ENCODE data around the gene TENT5A.

The TENT5A gene

DNA sequence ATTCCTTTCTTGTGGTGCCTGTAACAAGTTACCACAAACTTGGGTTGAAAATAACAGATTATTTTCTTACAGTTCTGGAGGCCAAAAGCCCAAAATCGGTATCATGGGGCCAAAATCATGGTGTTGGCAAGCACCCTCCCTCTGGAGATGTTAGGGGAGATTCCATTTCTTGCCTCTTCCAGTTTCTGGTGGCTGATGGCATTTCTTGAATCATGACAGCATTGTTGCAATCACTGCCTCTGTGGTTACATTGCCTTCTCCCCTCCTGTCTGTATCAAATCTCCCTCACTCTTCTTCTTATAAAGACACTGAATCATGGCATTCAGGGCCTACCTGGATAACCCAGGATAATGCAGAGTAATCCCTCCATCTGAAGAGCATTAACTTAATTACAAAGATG lies 17.9 kb upstream of the TENT5A start:
- no peak for DNase-seq

GRCh38 chr6:81769824-81770223 lies 17.3 kb upstream of the TENT5A start:
- no peak for DNase-seq

DNA sequence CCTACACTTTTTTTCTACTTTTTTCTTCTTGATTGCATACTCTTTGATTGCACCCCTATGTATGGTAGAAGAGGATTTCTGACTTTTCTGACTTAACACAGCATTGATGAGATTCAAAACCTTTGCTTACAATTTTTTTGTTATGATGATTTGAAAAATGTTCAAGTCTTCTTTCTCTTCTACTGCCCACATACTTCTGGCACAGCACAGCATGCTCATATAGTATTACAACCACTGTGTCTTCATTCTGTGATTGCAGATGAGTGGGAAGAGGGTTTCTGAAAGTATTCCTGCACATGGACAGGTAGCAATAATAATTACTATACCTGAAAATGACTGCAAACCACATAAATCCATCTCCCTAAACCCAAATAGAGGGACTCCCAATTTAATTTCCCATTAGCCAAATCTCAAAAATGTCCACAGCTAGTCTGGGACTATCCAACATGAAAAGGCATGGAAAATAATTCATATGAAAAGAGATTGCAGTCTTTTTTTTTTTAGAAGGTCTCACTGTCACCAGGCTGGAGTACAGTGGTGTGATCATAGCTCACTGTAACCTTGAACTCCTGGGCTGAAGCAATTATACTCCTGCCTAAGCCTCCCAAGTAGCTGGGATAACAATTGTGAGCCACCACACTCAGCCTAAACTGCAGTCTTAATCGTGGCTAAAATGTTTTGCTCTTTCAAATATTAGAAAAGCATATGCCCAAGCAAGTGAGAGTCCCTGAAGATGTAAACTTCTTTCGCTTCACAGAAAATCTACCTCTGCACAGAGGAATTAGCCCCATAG lies 15.9 kb upstream of the TENT5A start:
- no peak for DNase-seq

DNA sequence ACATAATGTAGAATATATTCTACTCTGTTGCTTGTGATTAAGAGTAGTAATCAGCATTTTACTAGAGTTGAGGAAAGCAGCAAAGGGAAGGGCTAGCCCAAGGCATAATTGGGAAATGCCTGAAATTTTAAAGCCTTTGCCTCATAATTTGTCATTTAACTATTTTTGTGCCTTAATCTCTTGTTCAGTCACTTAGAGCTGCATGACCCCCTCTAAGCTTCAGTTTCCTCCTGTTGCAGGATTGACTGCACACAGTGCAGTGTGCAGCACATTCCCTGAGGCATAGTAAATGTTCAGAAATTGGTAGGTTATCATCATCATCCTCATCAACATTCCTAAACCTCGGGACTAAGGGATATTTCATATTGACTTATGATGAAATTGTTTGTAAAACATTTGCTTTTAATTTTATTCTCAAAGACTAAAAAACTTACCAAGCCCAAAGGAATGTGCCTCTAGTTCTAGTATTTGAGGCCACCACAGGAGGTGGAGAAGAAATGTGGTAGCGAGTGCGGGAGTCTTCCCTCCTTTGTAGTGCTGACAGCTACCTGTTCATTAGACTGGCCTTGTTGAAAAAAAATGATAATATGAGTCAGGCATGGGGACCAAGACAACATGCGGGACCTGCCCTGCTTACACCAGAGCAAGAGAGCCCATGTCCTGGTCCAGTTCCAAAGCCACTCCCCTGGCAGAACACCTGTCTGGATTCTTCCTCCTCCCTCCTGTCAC lies 14.8 kb upstream of the TENT5A start:
- DNase-seq: no peak

DNA sequence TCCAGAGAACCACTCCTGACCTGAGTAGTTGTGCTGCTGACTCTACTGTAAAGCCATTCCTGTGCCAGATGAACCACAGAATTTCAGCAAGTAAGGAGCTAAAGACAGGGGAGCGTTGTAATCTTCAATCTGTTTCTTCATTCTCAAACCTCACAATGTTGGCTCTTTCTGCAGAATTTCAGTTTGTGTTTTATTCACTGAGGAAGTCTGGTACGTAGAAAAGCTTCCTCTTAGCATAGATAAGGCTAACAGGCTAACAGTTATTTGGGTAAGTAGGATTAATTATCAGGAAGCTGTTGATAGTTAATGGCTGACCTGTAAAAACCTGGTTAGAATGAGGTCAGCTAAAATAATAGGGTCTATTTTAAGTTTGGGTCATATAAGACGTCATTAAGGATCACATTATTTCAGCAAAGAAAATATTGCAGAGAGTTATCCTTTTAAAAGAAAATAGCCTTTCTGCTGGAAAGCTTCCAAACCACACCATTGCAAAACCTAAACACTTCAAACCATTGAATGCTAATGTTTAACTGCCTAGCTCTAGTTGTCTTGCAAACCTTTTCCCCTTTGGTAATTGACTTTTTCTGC lies 14.1 kb upstream of the TENT5A start:
- DNase-seq: no peak

GRCh38 chr6:81764531-81764930 lies 12.1 kb upstream of the TENT5A start:
- no peak for DNase-seq

- DNase-seq: no peak
These were observed 11.5 kb upstream of the TENT5A start for GRCh38 chr6:81763968-81764367.

- DNase-seq: no peak
These were observed 10.6 kb upstream of the TENT5A start for GRCh38 chr6:81763051-81763450.

DNA sequence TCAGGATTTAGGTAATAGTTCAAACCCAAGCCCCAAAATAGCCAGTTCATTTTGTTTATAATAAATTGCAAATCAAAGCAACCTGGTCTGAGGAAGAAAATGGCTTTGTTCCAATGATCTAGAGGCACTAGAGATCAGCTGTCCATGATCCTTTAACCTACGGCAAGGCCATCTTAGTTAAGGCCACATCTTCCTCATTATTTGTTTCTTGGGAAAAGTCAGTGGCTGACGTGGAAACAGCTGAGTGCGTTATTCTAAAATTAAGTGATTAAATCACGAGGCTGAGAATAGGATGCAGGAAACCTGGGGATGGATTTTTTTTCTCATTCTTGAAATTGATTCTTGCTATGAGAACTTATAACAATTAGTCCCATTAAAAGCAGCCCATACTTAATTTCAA lies 10.1 kb upstream of the TENT5A start:
- no peak for DNase-seq

- DNase-seq: no peak
These were observed 9.7 kb upstream of the TENT5A start for GRCh38 chr6:81762132-81762531.

DNA sequence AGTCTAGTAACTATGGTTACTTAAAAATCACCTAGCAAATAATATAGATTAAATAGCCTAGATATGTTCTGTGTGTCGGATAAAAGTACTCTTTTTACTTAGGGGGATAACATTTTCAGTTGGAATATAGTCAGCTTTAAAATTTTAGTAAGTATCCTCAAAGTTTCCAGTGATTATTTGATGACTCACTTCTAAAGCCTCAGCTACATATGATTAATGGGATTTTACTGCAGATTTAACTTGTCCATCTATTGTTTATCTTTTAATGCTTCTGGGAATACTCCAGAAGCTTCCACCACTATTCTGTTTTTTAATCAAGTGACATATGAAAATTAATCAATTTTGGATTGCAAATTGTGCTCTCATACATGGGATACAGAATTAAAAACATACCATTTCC lies 8.7 kb upstream of the TENT5A start:
- DNase-seq: no peak

DNA sequence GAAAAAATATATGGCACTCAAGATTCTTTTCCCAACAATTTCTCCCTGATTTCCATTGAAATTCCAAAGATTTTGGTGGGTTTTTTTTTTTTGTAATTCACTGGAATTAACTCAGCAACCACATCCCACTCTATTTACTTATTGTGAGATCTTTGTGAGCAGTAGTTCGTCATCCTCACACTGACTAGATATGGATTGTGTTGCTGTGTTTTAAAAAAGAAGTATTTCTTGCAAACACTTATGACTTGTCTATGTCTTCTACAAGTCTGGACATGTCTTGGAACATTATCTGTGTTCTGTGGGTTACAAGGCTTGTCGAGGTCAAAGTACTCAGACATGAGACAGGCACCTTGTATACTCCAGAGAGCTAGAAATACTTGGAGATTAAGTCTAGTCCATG lies 7.3 kb upstream of the TENT5A start:
- DNase-seq: no peak

DNA sequence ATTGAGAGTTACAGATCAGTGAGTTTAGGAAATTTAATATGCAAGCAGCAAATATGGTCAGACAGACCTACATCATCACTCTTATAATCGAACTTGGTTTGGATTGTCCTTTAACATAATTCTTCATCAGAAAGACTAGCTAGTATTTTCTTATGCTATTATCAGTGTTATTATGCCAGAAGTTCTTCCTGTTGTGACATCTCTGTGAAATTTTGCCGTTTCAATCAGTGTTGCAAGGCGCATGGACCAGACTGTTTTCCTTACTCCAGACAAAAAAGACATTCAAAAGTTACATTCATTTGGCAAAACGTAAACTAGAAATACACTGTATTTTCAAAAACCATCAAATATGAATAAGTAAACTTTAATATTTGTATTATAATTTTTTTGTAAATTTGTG lies 5.7 kb upstream of the TENT5A start:
- no peak for DNase-seq

DNA sequence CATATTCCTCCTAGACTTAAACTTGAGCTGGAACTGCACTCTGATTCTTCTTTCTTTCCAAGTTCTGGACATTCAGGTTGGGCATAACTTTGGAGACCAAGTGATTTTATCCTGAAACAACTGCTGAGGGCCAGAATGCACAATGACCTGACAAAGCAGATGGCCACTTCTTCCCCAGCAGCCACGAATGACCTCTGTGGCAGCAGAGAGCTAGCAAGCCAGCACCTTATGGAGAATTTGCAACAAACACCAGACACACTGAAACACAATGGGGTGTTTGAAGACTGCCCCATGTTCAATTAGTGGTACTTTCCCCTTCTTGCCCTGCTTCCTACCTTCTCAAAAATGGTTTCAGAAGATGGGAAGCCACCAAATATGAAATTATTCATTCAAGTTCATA lies 4.2 kb upstream of the TENT5A start:
- no peak for DNase-seq

DNA sequence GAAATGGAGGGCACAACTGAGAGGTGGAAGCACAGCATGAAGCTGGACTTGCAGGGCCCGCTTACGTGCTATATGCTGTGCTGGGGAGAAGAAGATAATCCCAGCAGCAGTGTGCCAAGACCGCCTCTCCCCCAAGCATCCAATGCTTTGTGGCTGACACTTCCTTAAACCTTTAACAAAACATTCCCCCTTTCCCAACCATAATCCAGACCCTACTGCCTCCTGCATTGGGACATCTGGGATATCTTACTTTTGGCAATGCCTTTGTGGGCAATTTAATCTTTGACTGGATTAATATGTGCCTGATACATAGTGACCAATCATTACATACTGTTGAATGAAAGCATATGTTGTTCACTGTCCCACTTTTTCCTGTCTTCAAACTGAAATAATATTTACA lies 3.1 kb upstream of the TENT5A start:
- no peak for DNase-seq

GRCh38 chr6:81754906-81755305 lies 2.4 kb upstream of the TENT5A start:
- DNase-seq: no peak

DNA sequence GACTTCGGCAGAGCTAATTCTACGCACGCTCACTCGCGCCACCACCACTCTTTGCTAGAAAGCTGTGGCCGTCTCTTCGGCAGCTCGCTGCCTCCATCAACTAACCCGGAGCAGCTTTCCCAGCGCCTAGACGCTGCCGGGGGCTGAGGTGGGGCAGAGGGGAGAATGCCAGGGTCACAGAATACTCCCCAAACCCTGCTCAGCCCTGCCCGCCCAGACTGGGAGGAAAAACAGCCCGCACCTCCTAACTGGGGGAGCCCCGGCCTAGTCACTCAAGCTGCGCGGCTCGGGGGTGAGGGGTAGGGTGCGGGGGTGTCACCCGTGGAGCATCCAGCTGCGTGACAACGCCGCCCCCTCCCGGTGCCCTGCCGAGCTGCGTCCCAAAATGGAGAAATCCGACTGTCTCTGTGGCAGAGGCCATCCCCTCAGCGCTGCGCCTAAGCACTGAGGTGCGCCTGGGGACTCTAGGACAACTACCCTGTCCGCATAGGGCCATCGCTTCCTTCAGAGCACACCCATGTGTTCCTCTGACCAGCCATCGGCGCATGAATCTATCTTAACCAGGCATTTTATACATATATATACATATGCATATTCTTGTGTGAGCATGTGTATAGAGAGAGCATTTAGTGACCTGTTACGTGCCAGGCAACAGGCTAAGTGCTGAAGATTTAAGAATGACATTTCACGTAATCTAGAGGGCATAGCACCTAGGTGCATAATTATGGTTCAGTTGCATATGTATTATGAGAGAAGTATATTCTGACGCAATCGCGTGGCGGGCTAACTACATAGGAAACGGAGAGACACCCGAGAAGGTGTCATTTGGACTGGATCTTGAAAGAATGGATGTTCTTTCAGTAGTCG lies 1.5 kb upstream of the TENT5A start:
- DNase-seq: peak; percentile 89

- DNase-seq: peak; percentile 52
These were observed 635 bp upstream of the TENT5A start for GRCh38 chr6:81752921-81753710.

GRCh38 chr6:81751388-81752083 lies 945 bp downstream of the TENT5A start:
- peak; percentile 31 for DNase-seq

DNA sequence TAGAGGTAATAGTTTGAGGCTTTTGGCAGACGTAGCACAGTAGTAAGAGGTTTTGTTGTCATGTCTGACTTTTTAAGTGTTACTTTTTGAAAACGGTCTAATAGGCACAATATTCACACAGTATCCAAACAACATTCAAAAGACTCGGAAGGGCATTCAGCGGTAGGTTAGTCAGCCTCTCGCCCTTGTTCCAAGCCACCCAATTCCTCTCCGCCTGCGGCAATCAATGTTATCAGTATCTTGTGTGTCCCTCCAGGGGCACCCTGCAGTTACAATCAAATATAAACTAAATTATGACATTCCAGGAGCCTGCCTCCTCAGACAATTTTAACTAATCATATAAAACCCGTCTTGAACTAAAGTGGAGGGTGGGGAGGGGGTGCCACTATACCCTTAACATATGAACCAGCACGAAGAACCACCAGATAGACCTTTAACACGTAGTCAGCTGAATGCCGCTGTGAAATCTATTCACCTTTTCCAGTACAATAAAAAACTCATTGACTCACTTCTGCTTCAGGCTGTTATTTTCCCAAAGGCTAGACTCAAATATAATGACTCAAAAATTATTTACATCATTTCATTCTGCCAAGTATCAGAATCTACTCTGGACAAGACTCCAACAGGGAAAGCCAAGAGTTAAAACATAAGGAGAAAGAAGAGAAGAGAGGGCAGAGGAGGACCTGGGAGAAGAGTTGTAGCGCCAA lies 1.6 kb downstream of the TENT5A start:
- DNase-seq: no peak

GRCh38 chr6:81750200-81750599 lies 2.3 kb downstream of the TENT5A start:
- no peak for DNase-seq

Data from stimulated activated CD4-positive, alpha-beta T cell treated with anti-CD3 and anti-CD28 coated beads, Interleukin-4, amount 100 ng/mL, for 24 hours (primary cell).